Right lobe of liver (tissue), 4 donors: Measurements from ENCODE around the gene RELN.

Experiments
- POLR2A ChIP-seq: fragments of 450-650 bp; IDR thresholded peaks from one replicate; pipeline ENCODE4 v1.6.1; 2017; ENCODE audit warnings: antibody characterized with exemption, mild to moderate bottlenecking
- TF ChIP-seq, protein P1 (sequence below), 4 donors: fragments of 200-600 bp in 3 of 4; fragments of 450-650 bp in 1 of 4; IDR thresholded peaks; one replicate each; pipeline versions ENCODE4 v1.5.1 to v1.8.0; 2016 to 2022; ENCODE audit warnings: antibody characterized with exemption in 4 of 4, mild to moderate bottlenecking in 2 of 4
- donor health status: DM: no; HTN: no; CAD: no.
- donor health status: DM: no; HTN: no; CAD: no.
- donor health status: DM: no; HTN: yes; CAD: no.

DNA sequence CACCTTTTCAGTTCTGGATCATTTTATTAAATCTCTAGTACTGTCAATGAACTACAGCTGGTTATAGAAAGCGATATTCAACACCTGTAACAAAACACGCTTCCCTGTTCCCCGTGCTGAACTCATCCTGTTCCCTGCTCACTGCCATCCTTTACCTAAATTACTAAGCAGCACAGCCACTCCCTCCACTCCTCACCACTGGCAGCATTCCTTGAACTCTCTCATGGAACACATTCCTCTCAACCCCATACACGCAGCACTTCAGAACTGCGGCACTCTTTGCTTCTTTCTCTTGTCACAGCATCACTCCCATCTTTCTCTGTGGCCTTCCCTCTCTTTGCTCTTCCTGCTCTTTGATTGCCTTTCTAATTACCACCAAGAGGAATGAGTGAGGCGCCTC lies 27.4 kb downstream of the RELN start:
- TF ChIP-seq, protein P1, sequence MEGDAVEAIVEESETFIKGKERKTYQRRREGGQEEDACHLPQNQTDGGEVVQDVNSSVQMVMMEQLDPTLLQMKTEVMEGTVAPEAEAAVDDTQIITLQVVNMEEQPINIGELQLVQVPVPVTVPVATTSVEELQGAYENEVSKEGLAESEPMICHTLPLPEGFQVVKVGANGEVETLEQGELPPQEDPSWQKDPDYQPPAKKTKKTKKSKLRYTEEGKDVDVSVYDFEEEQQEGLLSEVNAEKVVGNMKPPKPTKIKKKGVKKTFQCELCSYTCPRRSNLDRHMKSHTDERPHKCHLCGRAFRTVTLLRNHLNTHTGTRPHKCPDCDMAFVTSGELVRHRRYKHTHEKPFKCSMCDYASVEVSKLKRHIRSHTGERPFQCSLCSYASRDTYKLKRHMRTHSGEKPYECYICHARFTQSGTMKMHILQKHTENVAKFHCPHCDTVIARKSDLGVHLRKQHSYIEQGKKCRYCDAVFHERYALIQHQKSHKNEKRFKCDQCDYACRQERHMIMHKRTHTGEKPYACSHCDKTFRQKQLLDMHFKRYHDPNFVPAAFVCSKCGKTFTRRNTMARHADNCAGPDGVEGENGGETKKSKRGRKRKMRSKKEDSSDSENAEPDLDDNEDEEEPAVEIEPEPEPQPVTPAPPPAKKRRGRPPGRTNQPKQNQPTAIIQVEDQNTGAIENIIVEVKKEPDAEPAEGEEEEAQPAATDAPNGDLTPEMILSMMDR (IDR thresholded peaks at IDR 0.05): no peak
- no peak for TF ChIP-seq POLR2A
